ENCODE measurements around the gene ARHGAP26.

DNA sequence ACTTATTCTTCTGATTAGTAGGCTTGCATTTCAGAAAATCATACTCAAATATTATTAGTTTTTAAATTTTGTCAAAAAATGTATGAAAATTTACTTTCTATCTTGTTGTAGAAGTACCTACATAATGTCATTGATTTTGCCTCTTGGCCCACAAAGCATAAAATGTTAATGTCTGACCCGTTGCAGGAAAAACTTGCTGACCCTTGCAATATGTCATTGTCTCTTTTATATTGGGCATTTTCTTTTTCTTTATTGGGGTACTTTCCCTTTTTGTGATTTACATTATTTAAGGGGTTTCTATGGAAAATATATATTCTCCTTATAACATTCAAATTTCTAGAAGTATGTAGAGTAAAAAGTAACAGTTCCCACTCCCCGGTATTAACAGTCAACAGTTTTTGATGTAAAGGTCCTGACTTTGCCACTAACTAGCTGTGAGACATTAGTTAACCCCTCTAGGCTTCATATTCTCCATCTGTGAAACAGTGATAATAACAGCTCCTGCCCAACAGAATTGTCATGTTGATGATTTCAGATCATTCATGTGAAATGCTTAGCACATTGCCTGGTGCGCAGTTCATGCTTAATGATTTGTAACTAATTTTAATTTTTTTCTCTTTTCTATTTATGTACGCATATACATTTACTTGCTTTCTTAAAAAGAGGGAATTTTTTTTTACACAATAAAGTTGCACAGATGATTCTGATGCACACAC, 243.2 kb downstream of the ARHGAP26 start:
- TF ChIP-seq, protein P1, sequence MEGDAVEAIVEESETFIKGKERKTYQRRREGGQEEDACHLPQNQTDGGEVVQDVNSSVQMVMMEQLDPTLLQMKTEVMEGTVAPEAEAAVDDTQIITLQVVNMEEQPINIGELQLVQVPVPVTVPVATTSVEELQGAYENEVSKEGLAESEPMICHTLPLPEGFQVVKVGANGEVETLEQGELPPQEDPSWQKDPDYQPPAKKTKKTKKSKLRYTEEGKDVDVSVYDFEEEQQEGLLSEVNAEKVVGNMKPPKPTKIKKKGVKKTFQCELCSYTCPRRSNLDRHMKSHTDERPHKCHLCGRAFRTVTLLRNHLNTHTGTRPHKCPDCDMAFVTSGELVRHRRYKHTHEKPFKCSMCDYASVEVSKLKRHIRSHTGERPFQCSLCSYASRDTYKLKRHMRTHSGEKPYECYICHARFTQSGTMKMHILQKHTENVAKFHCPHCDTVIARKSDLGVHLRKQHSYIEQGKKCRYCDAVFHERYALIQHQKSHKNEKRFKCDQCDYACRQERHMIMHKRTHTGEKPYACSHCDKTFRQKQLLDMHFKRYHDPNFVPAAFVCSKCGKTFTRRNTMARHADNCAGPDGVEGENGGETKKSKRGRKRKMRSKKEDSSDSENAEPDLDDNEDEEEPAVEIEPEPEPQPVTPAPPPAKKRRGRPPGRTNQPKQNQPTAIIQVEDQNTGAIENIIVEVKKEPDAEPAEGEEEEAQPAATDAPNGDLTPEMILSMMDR (IDR thresholded peaks at IDR 0.05; ENCODE audit: low read depth, low read length, poor library complexity, severe bottlenecking), result no peak
- no peak for TF ChIP-seq EZH2phosphoT487 (IDR thresholded peaks at IDR 0.05; ENCODE audit: borderline replicate concordance, low read length)

Data from DOHH2 (cell line).